Pancreas (tissue), 10 donors: ENCODE measurements around the gene PRKAR2B. TPM values are rescaled to one million over a fixed set of nuclear protein-coding genes. Genes with fewer than 3 reads are reported as not detected.

Experiments used
- ATAC-seq, 4 donors: fragments of 200-7000 bp; cut with Tn5 transposase; one replicate each; pipeline versions ENCODE4 v1.8.0 to v1.9.1; 2020; ENCODE audit warnings: mild to moderate bottlenecking in 4 of 4, moderate library complexity in 4 of 4
- DNase-seq, 6 donors: peaks; one replicate each; pipeline ENCODE4 v3.0.0-alpha.2; 2020
- FAIRE-seq: peaks from 2 replicates; lab custom pipeline; 2012; peaks lifted over from hg19 to GRCh38; lab: Jason Lieb, UNC
- H3K27ac ChIP-seq, 4 donors: fragments of 200-600 bp; sonication (generic); 1 replicate in 3 of 4; 2 replicates in 1 of 4; pipeline versions ENCODE4 v1.5.0 to v1.8.0; 2020
- H3K27me3 ChIP-seq, 4 donors: fragments of 200-600 bp; one replicate each; pipeline ENCODE4 v1.8.0; 2021
- H3K36me3 ChIP-seq, 3 donors: fragments of 200-600 bp; sonication (generic) in 1 of 3; one replicate each; pipeline versions ENCODE4 v1.5.0 to v1.8.0; 2020 to 2021
- H3K4me1 ChIP-seq, 3 donors: fragments of 200-600 bp; one replicate each; pipeline ENCODE4 v1.8.0; 2021
- H3K4me3 ChIP-seq, 4 donors: fragments of 200-600 bp; sonication (generic) in 2 of 4; one replicate each; pipeline versions ENCODE4 v1.5.0 to v1.8.0; 2020 to 2021
- H3K9me3 ChIP-seq, 4 donors: fragments of 200-600 bp; one replicate each; pipeline ENCODE4 v1.8.0; 2021
- CTCF ChIP-seq, 4 donors: fragments of 200-600 bp; sonication (generic) in 3 of 4; IDR thresholded peaks; one replicate each; pipeline versions ENCODE4 v1.5.0 to v1.8.0; 2021; ENCODE audit warnings: antibody characterized with exemption in 4 of 4
- WGBS, 2 donors: extraction: QIAGEN DNeasy Blood & Tissue Kit; methylation state at CpG; one replicate each; pipeline ENCODE4 v1.1.7; 2013; 5-methylcytosine and 5-hydroxymethylcytosine counted together
- intact Hi-C, 3 donors: fragments of 100-400 bp; cut with DNase I; formaldehyde crosslinking; loops; one replicate each; pipeline versions ENCODE4 v1.11.1 to v1.14.2; 2022
- polyA plus RNA-seq, 2 donors: library from polyadenylated mRNA; stranded (reverse); fragments of 200-250 nt; gene quantifications; one replicate each; pipeline ENCODE4 v1.2.3, GENCODE V29; 2013
- total RNA-seq, 6 donors: library from RNA; stranded (reverse); fragmentation: NEBNext Ultra II Directional in 4 of 6; extraction: Animal tissue kit (Norgen Biotek cat#: 25700) in 4 of 6; gene quantifications; one replicate each; pipeline versions ENCODE4 v1.2.1 to v1.2.4, GENCODE V29; 2021 to 2023
- donor health status: healthy with polysubstance abuse.
- donor health status: DM: no; HTN: no; CAD: no; lungs with moderate emphysema.
- donor health status: DM: no; HTN: no; CAD: no.
- donor health status: control.
- donor health status: control.
- donor health status: Bipolar disorder and iron deficiency.
- donor health status: DM: yes; HTN: yes; CAD: no.
- donor health status: DM: no; HTN: no; CAD: no.
- donor health status: DM: no; HTN: no; CAD: no.
- donor health status: DM: yes; HTN: yes; CAD: no.

The PRKAR2B gene
- total and polyA plus RNA-seq, 8 donors: 5.8 to 9.9 (median 7.6) TPM

GRCh38 chr7:107076781-107077698 lies 32.5 kb downstream of the PRKAR2B start:
- ATAC-seq (peak in 1 of 4 donors; percentile 43), FAIRE-seq (no peak), DNase-seq (no peak)
- no peak overlapping the region for H3K4me3 ChIP-seq
- no peak for TF ChIP-seq CTCF (IDR thresholded peaks at IDR 0.05)
- no peaks in the 10 kb centered on the region for H3K36me3 ChIP-seq
- no peaks in the 10 kb centered on the region for H3K9me3 ChIP-seq
- H3K27me3 ChIP-seq: no peaks in the 10 kb centered on the region
- WGBS, 2 donors: 83 to 89% methylated on average over 8 of the region's 8 CpGs
- intact Hi-C loops: no loop called here
- no peaks in the 10 kb centered on the region for H3K4me1 ChIP-seq
- no peak overlapping the region for H3K27ac ChIP-seq

- intact Hi-C loops: no loop called here
- no peaks in the 10 kb centered on the region for H3K4me1 ChIP-seq
- no peaks in the 10 kb centered on the region for H3K27me3 ChIP-seq
- TF ChIP-seq CTCF (IDR thresholded peaks at IDR 0.05): no peak
- no peaks in the 10 kb centered on the region for H3K36me3 ChIP-seq
- no peak for ATAC-seq
- H3K27ac ChIP-seq: no peak overlapping the region
- 94 to 95% methylated on average over 10 of the region's 10 CpGs for WGBS, 2 donors
- DNase-seq: no peak
- no peak for FAIRE-seq
- H3K4me3 ChIP-seq: no peak overlapping the region
- H3K9me3 ChIP-seq: no peaks in the 10 kb centered on the region
Observed at GRCh38 chr7:107077699-107078516, 33.4 kb downstream of the PRKAR2B start.

GRCh38 chr7:107078517-107078966 lies 34.0 kb downstream of the PRKAR2B start:
- WGBS, 2 donors: 73 to 74% methylated on average over 2 of the region's 2 CpGs
- FAIRE-seq (no peak), ATAC-seq (peak in 1 of 4 donors; percentile 37), DNase-seq (peak in 1 of 6 donors; percentile 20)
- H3K9me3 ChIP-seq: no peaks in the 10 kb centered on the region
- no peaks in the 10 kb centered on the region for H3K4me1 ChIP-seq
- intact Hi-C loops: no loop called here
- H3K36me3 ChIP-seq: no peaks in the 10 kb centered on the region
- no peak overlapping the region for H3K4me3 ChIP-seq
- TF ChIP-seq CTCF (IDR thresholded peaks at IDR 0.05): no peak
- H3K27ac ChIP-seq: no peak overlapping the region
- no peaks in the 10 kb centered on the region for H3K27me3 ChIP-seq

GRCh38 chr7:107079212-107079940 lies 34.9 kb downstream of the PRKAR2B start:
- H3K4me3 ChIP-seq: no peak overlapping the region
- no peaks in the 10 kb centered on the region for H3K9me3 ChIP-seq
- intact Hi-C loops: no loop called here
- TF ChIP-seq CTCF (IDR thresholded peaks at IDR 0.05): no peak
- no peaks in the 10 kb centered on the region for H3K27me3 ChIP-seq
- no peaks in the 10 kb centered on the region for H3K36me3 ChIP-seq
- WGBS, 2 donors: 62 to 65% methylated on average over 11 of the region's 11 CpGs
- DNase-seq: no peak
- no peak for ATAC-seq
- no peaks in the 10 kb centered on the region for H3K4me1 ChIP-seq
- H3K27ac ChIP-seq: no peak overlapping the region
- no peak for FAIRE-seq
